GM18873 (cell line): Measurements from ENCODE around the gene S100A14.
"Not testable (repeated sequence)": the region's sequence is repeated elsewhere in the genome, so short reads cannot be mapped to it uniquely, and the experiment has no call there.

Source experiments
- ATAC-seq: cut with Tn5 transposase; IDR thresholded peaks from one replicate; pipeline ENCODE4 v1.9.1; 2021; ENCODE audit warnings: mild to moderate bottlenecking, moderate library complexity, moderate number of reproducible peaks; ENCODE audit not compliant: unreplicated experiment, low FRiP score

S100A14 gene

DNA sequence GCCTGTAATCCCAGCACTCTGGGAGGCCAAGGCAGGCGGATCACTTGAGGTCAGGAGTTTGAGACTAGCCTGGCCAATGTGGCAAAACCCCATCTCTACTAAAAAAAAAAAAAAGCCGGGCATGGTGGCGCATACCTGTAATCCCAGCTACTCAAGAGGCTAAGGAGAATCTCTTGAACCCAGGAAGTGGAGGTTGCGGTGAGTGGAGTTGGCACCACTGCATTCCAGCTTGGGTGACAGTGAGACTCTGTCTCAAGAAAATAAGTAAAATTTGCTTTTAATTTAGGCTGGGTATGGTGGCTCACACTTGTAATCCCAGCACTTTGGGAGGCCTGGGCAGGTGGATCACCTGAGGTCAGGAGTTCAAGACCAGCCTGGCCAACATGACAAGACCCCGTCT, 24.1 kb upstream of the S100A14 start:
- ATAC-seq: not testable (repeated sequence)

DNA sequence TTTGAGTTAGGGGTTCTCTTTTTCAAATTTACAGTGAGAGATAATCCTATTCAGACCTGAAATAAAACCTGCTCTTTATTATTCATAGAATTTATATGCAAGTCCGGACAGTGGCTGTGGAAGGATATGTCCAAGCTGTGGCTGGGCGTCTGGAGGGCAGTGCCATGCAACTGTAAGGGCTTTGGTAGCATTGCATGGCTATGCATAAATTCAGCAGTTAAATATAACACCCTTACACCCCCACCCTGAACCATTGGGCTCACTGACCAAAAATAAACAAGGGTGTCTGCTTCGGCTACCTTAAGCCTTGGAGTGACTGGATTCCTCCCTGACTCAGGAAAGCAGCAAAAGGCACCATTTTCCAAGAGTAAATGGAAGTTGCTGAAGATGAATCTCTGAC, 23.2 kb upstream of the S100A14 start:
- no peak for ATAC-seq

GRCh38 chr1:153638261-153638660, 22.1 kb upstream of the S100A14 start:
- ATAC-seq: no peak

GRCh38 chr1:153636312-153636711, 20.2 kb upstream of the S100A14 start:
- no peak for ATAC-seq

DNA sequence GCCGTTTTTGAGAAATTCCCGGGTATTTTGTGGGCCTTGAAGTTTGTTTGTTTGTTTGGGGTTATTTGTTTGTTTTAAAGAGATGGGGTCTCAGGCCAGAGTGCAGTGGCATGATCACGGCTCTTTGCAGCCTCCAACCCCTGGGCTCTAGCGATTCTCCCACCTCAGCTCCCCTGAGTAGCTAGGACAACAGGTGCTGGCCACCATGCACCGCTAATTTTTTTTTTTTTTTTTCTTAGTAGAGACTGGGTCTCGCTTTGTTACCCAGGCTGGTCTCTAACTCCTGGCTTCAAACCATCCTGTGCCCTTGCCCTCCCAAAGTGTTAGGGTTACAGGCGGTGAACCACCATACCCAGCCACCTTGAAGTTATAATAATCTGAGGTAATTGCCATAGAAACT, 19.7 kb upstream of the S100A14 start:
- no peak for ATAC-seq

- peak; percentile 88 for ATAC-seq
Observed at GRCh38 chr1:153633754-153634665, 17.9 kb upstream of the S100A14 start, which contains the start of gene CHTOP. TSS of gene CHTOP (plus strand) at chr1:153634066. CDS start at chr1:153636589, 2,523 bp downstream.

- ATAC-seq: no peak
Observed at GRCh38 chr1:153633161-153633753, 17.1 kb upstream of the S100A14 start.

GRCh38 chr1:153631047-153632022, 15.2 kb upstream of the S100A14 start:
- ATAC-seq: no peak

DNA sequence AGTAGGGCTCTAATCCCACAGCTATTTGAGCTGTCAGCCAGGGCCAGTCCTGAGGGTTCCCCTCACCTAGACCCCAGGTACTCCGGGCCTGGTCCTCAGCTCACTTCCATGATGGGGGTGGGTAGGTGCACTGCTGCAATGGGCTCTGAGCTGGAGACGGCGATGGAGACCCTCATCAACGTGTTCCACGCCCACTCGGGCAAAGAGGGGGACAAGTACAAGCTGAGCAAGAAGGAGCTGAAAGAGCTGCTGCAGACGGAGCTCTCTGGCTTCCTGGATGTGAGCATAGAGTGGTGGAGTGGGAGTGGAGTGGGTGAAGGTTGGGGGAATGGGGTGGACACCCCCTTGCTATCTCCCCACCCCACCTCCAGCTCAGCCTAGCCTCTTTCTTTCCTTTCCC, 14.3 kb upstream of the S100A14 start:
- no peak for ATAC-seq

- ATAC-seq: no peak
Observed at GRCh38 chr1:153629971-153630370, 13.8 kb upstream of the S100A14 start.

DNA sequence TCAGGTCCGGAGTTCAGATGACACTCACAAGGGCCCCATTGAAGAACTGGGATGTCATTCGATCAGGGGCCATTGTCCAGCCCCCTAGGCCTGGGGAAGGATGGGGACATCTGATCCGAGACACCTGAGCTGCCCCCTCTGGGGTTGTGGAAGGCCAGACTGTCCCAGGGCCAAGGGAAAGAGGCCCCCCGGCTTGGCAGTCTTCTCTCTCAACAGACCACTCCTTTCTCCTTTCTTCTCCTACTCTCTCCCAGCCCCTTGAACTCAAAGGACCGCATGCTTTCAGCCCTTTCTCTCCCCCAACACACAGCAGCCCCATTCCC, 13.2 kb upstream of the S100A14 start:
- ATAC-seq: no peak

GRCh38 chr1:153628638-153629342, 12.7 kb upstream of the S100A14 start:
- ATAC-seq: no peak

GRCh38 chr1:153627715-153628626, 11.8 kb upstream of the S100A14 start, which contains the start of gene S100A1:
TSS of gene S100A1 (plus strand) at chr1:153628434. CDS start at chr1:153630522, 2,088 bp downstream.
- ATAC-seq: no peak

DNA sequence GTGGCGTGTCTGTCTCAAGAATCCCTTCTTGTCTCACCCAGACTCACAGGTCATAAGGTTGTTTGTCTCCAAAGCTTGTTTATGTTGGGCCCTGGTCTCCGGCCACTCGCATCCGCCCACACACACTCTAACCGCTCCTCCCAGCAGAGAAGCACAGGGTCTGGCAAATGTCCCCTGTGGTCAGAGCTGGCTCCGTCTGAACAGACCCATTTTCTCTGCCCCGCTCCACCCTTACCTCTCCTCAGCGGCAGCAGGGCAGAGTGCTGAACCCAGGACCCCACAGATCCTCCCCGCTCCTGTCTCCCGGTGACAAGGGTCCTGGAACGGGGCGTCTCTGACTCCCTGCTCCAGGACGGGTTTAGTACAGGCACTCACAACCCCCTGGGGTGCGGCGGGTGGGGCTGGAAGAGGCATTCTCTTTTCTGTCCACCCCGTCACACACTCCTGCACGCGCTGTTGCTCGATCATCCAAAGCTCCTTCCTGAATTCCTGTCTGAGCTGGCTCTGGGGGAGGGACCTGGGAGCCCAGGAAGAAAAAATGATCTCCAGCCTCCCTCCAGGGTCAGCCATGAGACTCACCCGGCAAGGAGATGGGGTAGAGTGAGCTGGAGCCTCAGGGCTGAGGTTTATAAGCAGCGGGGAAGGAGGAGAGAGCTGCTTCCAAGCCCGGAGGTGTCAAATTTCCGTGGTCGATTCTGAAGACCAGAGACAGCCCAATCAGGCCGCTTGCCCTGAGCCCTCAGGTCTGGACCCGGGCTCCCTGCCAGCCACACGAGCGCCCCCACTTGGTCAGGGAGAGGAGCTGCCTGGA, 11.0 kb upstream of the S100A14 start, which contains the start of gene S100A13:
TSS of gene S100A13 (minus strand) at position 602 of the 811 bp plus-strand sequence. CDS start 1,033 bp downstream, outside the sequence.
- no peak for ATAC-seq

DNA sequence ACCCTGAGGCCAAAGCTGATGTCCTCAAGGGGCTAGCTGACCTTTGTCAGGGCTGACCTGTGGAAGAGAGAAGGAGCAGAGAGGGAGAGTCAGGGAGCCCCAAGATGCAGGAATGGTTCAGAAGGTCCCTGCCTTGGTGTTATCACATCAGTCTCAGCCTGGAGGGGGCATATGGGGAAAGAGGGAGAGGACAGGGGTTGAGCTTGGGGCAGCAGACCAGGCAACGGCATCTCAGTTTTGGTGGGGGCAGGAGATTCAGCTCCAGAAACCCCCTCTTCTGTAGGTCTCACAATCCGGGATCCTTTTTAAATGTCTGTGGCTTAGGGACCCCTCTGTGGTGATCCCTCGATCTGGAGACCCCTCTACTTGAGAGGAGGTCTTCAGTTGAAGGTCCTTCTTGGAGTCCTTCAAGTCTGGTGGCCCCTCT, 10.4 kb upstream of the S100A14 start:
- no peak for ATAC-seq

GRCh38 chr1:153624965-153625611, 9.0 kb upstream of the S100A14 start:
- no peak for ATAC-seq

GRCh38 chr1:153623101-153623500, 7.0 kb upstream of the S100A14 start:
- ATAC-seq: no peak
